Measurements from ENCODE around the gene AKNA. TPM values are rescaled to one million over a fixed set of nuclear protein-coding genes. Genes with fewer than 3 reads are reported as not detected.

AKNA gene
- total and polyA plus RNA-seq, 2 donors from 2014 or later = 6.1 to 52.1 TPM

- no peak for DNase-seq
- no peak for TF ChIP-seq CTCF (IDR thresholded peaks at IDR 0.05; ENCODE audit: borderline replicate concordance, extremely low read depth, insufficient read depth)
- intact Hi-C loops (cut with DNase I) = loop anchor here (5.0 to 10.0 kb wide), 2 partner anchors 243 to 606 kb away; no protein-coding TSS in a partner anchor
- no peak overlapping the region for H3K9ac ChIP-seq (ENCODE audit: low read length in 3 of 3)
- no peaks in the 10 kb centered on the region for H3K27me3 ChIP-seq (ENCODE audit: control insufficient read depth, insufficient read depth, low read length)
- H3K36me3 ChIP-seq (ENCODE audit: control insufficient read depth in 2 of 3, insufficient read depth in 3 of 3, low read length in 3 of 3) = no peaks in the 10 kb centered on the region
- H3K4me3 ChIP-seq (ENCODE audit: low read length in 3 of 3) = no peak overlapping the region
- FAIRE-seq = no peak
- no peaks in the 10 kb centered on the region for H3K9me3 ChIP-seq (ENCODE audit: control insufficient read depth in 2 of 3, insufficient read depth in 1 of 3, low read length in 3 of 3)
- no peaks in the 10 kb centered on the region for H3K4me1 ChIP-seq (ENCODE audit: control insufficient read depth in 2 of 3, insufficient read depth in 2 of 3, low read depth in 1 of 3, low read length in 3 of 3)
- no peak overlapping the region for H3K27ac ChIP-seq (ENCODE audit: low read depth in 2 of 2, low read length in 2 of 2)
Observed at GRCh38 chr9:114409103-114409780, 21.5 kb upstream of the AKNA start.

- H3K27me3 ChIP-seq (ENCODE audit: control insufficient read depth, insufficient read depth, low read length) = no peaks in the 10 kb centered on the region
- no peak for FAIRE-seq
Observed at GRCh38 chr9:114408645-114409044, 20.9 kb upstream of the AKNA start.

DNA sequence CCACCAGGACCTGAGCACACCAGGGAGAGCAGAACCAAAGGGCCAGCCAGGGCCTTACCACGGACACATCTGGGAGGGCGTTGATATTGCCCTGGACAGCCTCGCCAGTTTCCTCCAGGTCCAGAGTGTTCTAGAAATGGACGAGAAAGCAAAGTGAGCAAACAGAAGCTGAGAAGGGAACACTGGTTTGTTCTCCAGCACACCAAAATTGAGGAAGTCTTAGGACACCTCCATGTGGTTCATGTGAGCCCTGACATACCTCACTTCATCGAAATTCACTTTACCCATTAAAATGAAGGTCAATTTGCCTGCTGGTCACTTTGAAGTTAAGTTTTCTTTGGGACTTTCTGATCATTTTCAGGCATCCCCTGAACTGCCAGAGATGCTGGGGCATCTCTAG is 20.1 kb upstream of the AKNA start:
- no peaks in the 10 kb centered on the region for H3K27me3 ChIP-seq (ENCODE audit: control insufficient read depth, insufficient read depth, low read length)
- H3K9me3 ChIP-seq (ENCODE audit: control insufficient read depth in 2 of 3, insufficient read depth in 1 of 3, low read length in 3 of 3) = no peaks in the 10 kb centered on the region
- intact Hi-C loops (cut with DNase I) = loop anchor here (5.0 to 10.0 kb wide), 2 partner anchors 244 to 607 kb away; no protein-coding TSS in a partner anchor
- H3K4me3 ChIP-seq (ENCODE audit: low read length in 3 of 3) = no peak overlapping the region
- FAIRE-seq (no peak), DNase-seq (no peak)
- H3K4me1 ChIP-seq (ENCODE audit: control insufficient read depth in 2 of 3, insufficient read depth in 2 of 3, low read depth in 1 of 3, low read length in 3 of 3) = no peaks in the 10 kb centered on the region
- no peak overlapping the region for H3K9ac ChIP-seq (ENCODE audit: low read length in 3 of 3)
- no peaks in the 10 kb centered on the region for H3K36me3 ChIP-seq (ENCODE audit: control insufficient read depth in 2 of 3, insufficient read depth in 3 of 3, low read length in 3 of 3)
- no peak overlapping the region for H3K27ac ChIP-seq (ENCODE audit: low read depth in 2 of 2, low read length in 2 of 2)
- no peak for TF ChIP-seq CTCF (IDR thresholded peaks at IDR 0.05; ENCODE audit: borderline replicate concordance, extremely low read depth, insufficient read depth)

More at GRCh38 chr9:114408645-114409044, 20.9 kb upstream of the AKNA start:
- DNase-seq = no peak
- intact Hi-C loops (cut with DNase I) = loop anchor here (5.0 to 10.0 kb wide), 2 partner anchors 244 to 606 kb away; no protein-coding TSS in a partner anchor
- H3K36me3 ChIP-seq (ENCODE audit: control insufficient read depth in 2 of 3, insufficient read depth in 3 of 3, low read length in 3 of 3) = no peaks in the 10 kb centered on the region
- no peaks in the 10 kb centered on the region for H3K9me3 ChIP-seq (ENCODE audit: control insufficient read depth in 2 of 3, insufficient read depth in 1 of 3, low read length in 3 of 3)
- TF ChIP-seq CTCF (IDR thresholded peaks at IDR 0.05; ENCODE audit: borderline replicate concordance, extremely low read depth, insufficient read depth) = no peak
- H3K4me3 ChIP-seq (ENCODE audit: low read length in 3 of 3) = no peak overlapping the region
- H3K4me1 ChIP-seq (ENCODE audit: control insufficient read depth in 2 of 3, insufficient read depth in 2 of 3, low read depth in 1 of 3, low read length in 3 of 3) = no peaks in the 10 kb centered on the region
- no peak overlapping the region for H3K9ac ChIP-seq (ENCODE audit: low read length in 3 of 3)
- no peak overlapping the region for H3K27ac ChIP-seq (ENCODE audit: low read depth in 2 of 2, low read length in 2 of 2)

All from kidney (tissue), 14 donors.